Adipocyte (in vitro differentiated cells): ENCODE data around the gene TMOD3.
A peak's percentile ranks its signal among the peaks of the same experiment; 100 is the strongest.

Experiments
- DNase-seq: peaks from one replicate; pipeline ENCODE4 v3.0.0-alpha.2; 2015; ENCODE audit warnings: low read depth
- H3K27me3 ChIP-seq: replicated peaks from 2 replicates; pipeline ENCODE4 v1.7.0; 2013; ENCODE audit warnings: mild to moderate bottlenecking, low read length, moderate library complexity; ENCODE audit not compliant: control insufficient read depth, insufficient read depth
- H3K36me3 ChIP-seq: 2 replicates; pipeline ENCODE4 v1.7.0; 2013; ENCODE audit warnings: low read length, mild to moderate bottlenecking, moderate library complexity; ENCODE audit not compliant: control insufficient read depth, insufficient read depth, severe bottlenecking
- H3K4me1 ChIP-seq: 2 replicates; pipeline ENCODE4 v1.7.0; 2013; ENCODE audit warnings: mild to moderate bottlenecking, low read length, moderate library complexity; ENCODE audit not compliant: control insufficient read depth, insufficient read depth
- H3K4me3 ChIP-seq: 2 replicates; pipeline ENCODE4 v1.7.0; 2013; ENCODE audit warnings: mild to moderate bottlenecking, low read length, moderate library complexity
- H3K9ac ChIP-seq: 2 replicates; pipeline ENCODE4 v1.7.0; 2013; ENCODE audit warnings: mild to moderate bottlenecking, low read length, moderate library complexity
- H3K9me3 ChIP-seq: 2 replicates; pipeline ENCODE4 v1.7.0; 2013; ENCODE audit warnings: mild to moderate bottlenecking, low read length, moderate library complexity; ENCODE audit not compliant: control insufficient read depth

The TMOD3 gene

DNA sequence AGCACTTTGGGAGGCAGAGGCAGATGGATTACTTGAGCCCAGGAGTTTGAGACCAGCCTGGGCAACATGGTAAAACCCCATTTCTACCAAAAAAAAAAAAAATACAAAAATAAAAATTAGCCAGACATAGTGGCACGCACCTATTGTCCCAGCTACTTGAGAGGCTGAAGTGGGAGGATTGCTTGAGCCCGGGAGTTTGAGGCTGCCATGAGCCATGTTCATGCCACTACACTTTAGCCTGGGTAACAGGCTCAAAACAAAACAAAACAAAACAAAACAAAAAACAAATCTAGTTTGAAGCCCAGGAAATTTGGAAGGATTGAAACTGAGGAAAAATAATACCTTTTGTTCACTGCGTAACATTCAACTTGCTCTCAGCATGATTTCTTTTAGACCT is 16.6 kb downstream of the TMOD3 start:
- no peak overlapping the region for H3K9ac ChIP-seq
- no peak for DNase-seq
- no peaks in the 10 kb centered on the region for H3K9me3 ChIP-seq
- H3K4me1 ChIP-seq: peaks cover 47% of the 10 kb centered on the region
- H3K4me3 ChIP-seq: peak overlapping the region; percentile 67
- no peaks in the 10 kb centered on the region for H3K27me3 ChIP-seq
- H3K36me3 ChIP-seq: no peaks in the 10 kb centered on the region

- Histone ChIP-seq H3K9me3 (no peaks in the 10 kb centered on the region), H3K27me3 (no peaks in the 10 kb centered on the region), H3K4me1 (peaks cover 47% of the 10 kb centered on the region), H3K36me3 (no peaks in the 10 kb centered on the region), H3K4me3 (peak overlapping the region; percentile 67), H3K9ac (no peak overlapping the region)
- DNase-seq: peak; percentile 76
Measured at GRCh38 chr15:51846463-51847230, 17.2 kb downstream of the TMOD3 start.

- Histone ChIP-seq H3K36me3 (no peaks in the 10 kb centered on the region), H3K9me3 (no peaks in the 10 kb centered on the region), H3K9ac (no peak overlapping the region), H3K4me1 (peaks cover 40% of the 10 kb centered on the region), H3K27me3 (no peaks in the 10 kb centered on the region), H3K4me3 (peak overlapping the region; percentile 56)
- DNase-seq: no peak
Measured at GRCh38 chr15:51848811-51849210, 19.4 kb downstream of the TMOD3 start.

DNA sequence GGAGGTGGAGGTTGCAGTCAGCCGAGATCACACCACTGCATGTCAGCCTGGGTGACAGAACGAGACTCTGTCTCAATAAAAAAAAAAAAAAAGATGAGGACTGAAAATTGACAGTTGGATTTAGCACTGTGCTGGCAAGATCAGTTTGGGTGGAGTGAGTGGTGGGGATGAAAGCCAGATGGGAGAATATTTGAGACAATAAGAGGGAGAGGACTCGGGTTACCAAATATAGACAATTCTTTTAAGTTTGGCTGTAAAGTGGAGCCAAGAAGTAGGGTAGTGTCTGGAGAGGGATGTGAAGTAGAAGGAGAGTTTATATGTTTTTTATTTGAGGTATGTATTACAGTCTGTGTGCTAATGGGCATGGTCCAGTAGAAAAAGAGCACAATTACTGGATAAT is 20.4 kb downstream of the TMOD3 start:
- peaks cover 46% of the 10 kb centered on the region for H3K4me1 ChIP-seq
- DNase-seq: peak; percentile 44
- no peaks in the 10 kb centered on the region for H3K9me3 ChIP-seq
- no peaks in the 10 kb centered on the region for H3K36me3 ChIP-seq
- no peak overlapping the region for H3K9ac ChIP-seq
- no peak overlapping the region for H3K4me3 ChIP-seq
- no peaks in the 10 kb centered on the region for H3K27me3 ChIP-seq

DNA sequence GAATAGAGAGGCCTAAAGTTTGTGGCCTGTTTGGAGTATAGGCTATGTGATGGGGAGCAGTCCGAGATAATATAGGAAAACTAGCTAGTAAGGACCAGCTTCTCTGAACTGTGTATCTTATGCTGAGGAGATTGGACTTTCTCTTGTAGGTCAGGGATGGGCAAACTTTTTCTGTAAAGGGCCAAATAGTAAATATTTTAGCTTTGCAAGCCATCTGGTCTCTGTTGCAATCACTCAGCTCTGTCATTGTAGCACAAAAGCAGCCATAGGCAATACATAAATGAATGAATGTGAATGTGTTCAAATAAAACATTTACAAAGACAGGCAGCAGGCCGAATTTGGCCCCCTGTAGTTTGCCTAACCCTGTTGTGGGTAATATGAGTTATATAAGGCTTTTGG is 24.5 kb downstream of the TMOD3 start:
- Histone ChIP-seq H3K9ac (no peak overlapping the region), H3K36me3 (no peaks in the 10 kb centered on the region), H3K4me3 (no peak overlapping the region), H3K4me1 (peaks cover 29% of the 10 kb centered on the region), H3K9me3 (no peaks in the 10 kb centered on the region), H3K27me3 (no peaks in the 10 kb centered on the region)
- peak; percentile 69 for DNase-seq

DNA sequence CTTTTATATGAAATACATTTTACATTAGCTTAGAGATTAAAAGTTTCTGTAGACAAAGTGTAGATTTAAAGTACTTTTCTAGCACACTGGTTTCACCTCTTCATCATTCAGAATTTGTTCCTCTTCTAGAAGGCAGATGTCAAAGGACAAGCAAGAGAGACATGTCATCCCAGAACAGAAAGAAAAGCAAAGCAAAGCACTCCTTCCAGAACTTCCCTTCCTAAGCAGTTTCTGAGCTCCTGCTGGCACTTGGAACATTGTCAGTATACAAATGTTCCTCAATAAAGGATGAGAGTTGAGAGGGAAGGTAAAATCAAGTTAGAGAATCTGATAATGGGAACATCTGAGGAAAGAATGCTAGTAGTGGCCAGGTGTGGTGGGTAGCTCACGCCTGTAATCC is 26.2 kb downstream of the TMOD3 start:
- Histone ChIP-seq H3K4me1 (peaks cover 19% of the 10 kb centered on the region), H3K4me3 (no peak overlapping the region), H3K9ac (no peak overlapping the region), H3K27me3 (no peaks in the 10 kb centered on the region), H3K9me3 (no peaks in the 10 kb centered on the region), H3K36me3 (no peaks in the 10 kb centered on the region)
- DNase-seq: no peak

- Histone ChIP-seq H3K27me3 (no peaks in the 10 kb centered on the region), H3K36me3 (no peaks in the 10 kb centered on the region), H3K4me3 (no peak overlapping the region), H3K9me3 (no peaks in the 10 kb centered on the region), H3K4me1 (peaks cover 19% of the 10 kb centered on the region), H3K9ac (no peak overlapping the region)
- DNase-seq: peak; percentile 54
Measured at GRCh38 chr15:51856714-51857380, 27.4 kb downstream of the TMOD3 start.

DNA sequence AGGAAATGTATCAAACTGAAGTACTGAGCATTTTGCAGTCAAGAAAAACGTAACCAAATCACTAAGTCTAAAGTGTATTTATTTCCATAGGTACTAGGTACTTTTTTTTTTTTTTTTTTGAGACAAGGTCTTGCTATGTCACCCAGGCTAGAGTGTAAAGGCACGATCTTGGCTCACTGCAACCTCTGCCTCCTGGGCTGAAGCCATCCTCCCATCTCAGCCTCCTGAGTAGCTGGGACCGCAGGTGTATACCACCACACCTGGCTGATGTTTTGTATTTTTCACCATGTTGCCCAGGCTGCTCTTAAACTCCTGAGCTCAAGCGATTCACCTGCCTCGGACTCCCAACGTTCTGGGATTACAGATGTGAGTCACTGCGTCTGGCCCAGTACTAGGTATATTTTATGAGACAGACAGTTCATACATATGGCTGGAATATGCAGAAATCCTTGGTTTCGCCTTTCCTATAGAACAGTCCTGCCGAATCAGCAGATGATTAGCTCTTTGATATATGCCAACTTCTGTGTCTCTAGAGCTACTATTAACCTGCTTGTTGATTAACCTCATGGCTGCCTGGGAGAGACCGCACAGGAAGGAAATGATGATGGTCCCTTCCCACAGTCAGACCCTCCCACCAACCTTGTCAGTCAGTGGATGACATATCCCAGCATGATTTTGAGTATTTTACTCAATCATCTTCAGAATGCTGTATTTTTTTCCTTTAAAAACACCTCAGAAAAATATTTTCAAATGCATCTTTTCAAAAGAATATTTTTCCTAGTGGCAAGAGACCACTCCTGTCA is 32.3 kb downstream of the TMOD3 start:
- peaks cover 16% of the 10 kb centered on the region for H3K36me3 ChIP-seq
- H3K9ac ChIP-seq: no peak overlapping the region
- no peaks in the 10 kb centered on the region for H3K9me3 ChIP-seq
- H3K4me1 ChIP-seq: peaks cover 25% of the 10 kb centered on the region
- H3K27me3 ChIP-seq: no peaks in the 10 kb centered on the region
- DNase-seq: no peak
- no peak overlapping the region for H3K4me3 ChIP-seq

DNA sequence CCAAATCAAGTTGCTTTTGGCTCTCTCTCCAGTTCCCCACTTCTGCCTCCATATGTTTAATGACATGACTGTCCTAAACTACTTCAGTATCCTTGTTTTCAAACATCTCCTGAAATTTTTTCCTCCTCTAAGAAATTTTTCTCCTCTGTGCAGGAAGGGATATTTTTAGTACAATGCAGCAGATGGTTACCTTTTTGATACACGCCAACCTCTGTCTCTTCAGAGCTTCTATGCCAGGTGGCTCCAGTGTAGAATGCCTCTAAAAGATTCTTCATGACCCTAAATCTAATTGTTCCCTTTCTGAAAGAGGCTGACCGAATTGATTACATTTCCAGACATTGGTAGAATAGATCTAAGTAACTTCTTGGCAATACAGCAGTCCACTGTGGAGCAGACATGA is 33.7 kb downstream of the TMOD3 start:
- Histone ChIP-seq H3K9ac (no peak overlapping the region), H3K4me1 (peaks cover 22% of the 10 kb centered on the region), H3K27me3 (no peaks in the 10 kb centered on the region), H3K36me3 (peaks cover 16% of the 10 kb centered on the region), H3K9me3 (no peaks in the 10 kb centered on the region), H3K4me3 (no peak overlapping the region)
- no peak for DNase-seq

DNA sequence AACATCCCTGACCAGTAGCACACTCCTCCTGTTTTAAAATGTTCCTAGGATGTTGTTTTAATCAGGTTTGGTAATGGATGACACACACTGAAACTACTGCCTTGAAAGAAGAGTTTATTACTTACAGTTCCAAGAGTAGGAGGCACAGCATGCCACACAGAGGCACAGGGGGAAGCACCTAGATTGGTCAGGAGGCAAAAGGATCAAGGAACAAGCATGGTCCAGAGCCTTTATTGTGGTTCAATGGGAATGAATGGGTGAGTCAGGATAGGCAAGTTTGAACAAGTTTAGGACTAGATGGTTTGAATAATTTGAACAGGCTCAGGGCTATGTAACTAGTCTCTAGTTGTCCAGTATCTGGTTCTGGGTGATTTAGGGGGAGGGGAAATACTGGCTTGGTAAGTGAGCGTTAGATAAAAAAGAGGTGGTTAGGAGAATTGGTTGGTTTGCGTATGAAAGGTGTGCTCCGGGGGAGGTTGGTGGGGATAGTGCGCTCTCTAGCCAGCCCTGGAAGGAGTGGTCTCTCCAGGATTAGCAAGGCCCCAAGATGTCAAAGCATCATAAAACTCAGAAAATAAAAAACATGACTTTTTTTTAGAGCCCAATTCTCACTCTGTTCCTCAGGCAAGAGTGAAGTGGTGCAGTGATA is 35.1 kb downstream of the TMOD3 start:
- H3K9me3 ChIP-seq: no peaks in the 10 kb centered on the region
- H3K9ac ChIP-seq: no peak overlapping the region
- no peaks in the 10 kb centered on the region for H3K27me3 ChIP-seq
- no peak overlapping the region for H3K4me3 ChIP-seq
- peaks cover 16% of the 10 kb centered on the region for H3K36me3 ChIP-seq
- peaks cover 33% of the 10 kb centered on the region for H3K4me1 ChIP-seq
- DNase-seq: no peak

- no peak for DNase-seq
- no peak overlapping the region for H3K4me3 ChIP-seq
- peaks cover 33% of the 10 kb centered on the region for H3K4me1 ChIP-seq
- peaks cover 19% of the 10 kb centered on the region for H3K36me3 ChIP-seq
- no peak overlapping the region for H3K9ac ChIP-seq
- no peaks in the 10 kb centered on the region for H3K27me3 ChIP-seq
- H3K9me3 ChIP-seq: peaks cover 1% of the 10 kb centered on the region
Measured at GRCh38 chr15:51865317-51865716, 35.9 kb downstream of the TMOD3 start.
